ENCODE results near the gene INPP5J.
"Not testable (repeated sequence)": the region's sequence is repeated elsewhere in the genome, so short reads cannot be mapped to it uniquely, and the experiment has no call there.

INPP5J gene

GRCh38 chr22:31090217-31091085, 32.3 kb upstream of the INPP5J start:
- Histone ChIP-seq H3K9ac (ENCODE audit: low read length) (no peak overlapping the region), H3K9me3 (ENCODE audit: control insufficient read depth, low read length) (no peaks in the 10 kb centered on the region), H3K4me3 (ENCODE audit: low read length) (no peak overlapping the region), H3K4me1 (ENCODE audit: control insufficient read depth, insufficient read depth, low read length) (peaks cover 18% of the 10 kb centered on the region), H3K27me3 (ENCODE audit: control insufficient read depth, insufficient read depth, low read length) (no peaks in the 10 kb centered on the region), H3K36me3 (ENCODE audit: control insufficient read depth, insufficient read depth, low read length) (peaks cover 13% of the 10 kb centered on the region)

GRCh38 chr22:31091106-31091975, 31.4 kb upstream of the INPP5J start:
- Histone ChIP-seq H3K4me3 (ENCODE audit: low read length) (no peak overlapping the region), H3K4me1 (ENCODE audit: control insufficient read depth, insufficient read depth, low read length) (peaks cover 9% of the 10 kb centered on the region), H3K9ac (ENCODE audit: low read length) (no peak overlapping the region), H3K36me3 (ENCODE audit: control insufficient read depth, insufficient read depth, low read length) (peaks cover 13% of the 10 kb centered on the region), H3K27me3 (ENCODE audit: control insufficient read depth, insufficient read depth, low read length) (no peaks in the 10 kb centered on the region), H3K9me3 (ENCODE audit: control insufficient read depth, low read length) (no peaks in the 10 kb centered on the region)

- H3K4me1 ChIP-seq (ENCODE audit: control insufficient read depth, insufficient read depth, low read length): peaks cover under 1% of the 10 kb centered on the region
- no peaks in the 10 kb centered on the region for H3K9me3 ChIP-seq (ENCODE audit: control insufficient read depth, low read length)
- no peaks in the 10 kb centered on the region for H3K27me3 ChIP-seq (ENCODE audit: control insufficient read depth, insufficient read depth, low read length)
- no peak overlapping the region for H3K4me3 ChIP-seq (ENCODE audit: low read length)
- peaks cover 13% of the 10 kb centered on the region for H3K36me3 ChIP-seq (ENCODE audit: control insufficient read depth, insufficient read depth, low read length)
- H3K9ac ChIP-seq (ENCODE audit: low read length): no peak overlapping the region
These were observed 30.6 kb upstream of the INPP5J start for GRCh38 chr22:31092161-31092560.

GRCh38 chr22:31093086-31093850, 29.5 kb upstream of the INPP5J start:
- Histone ChIP-seq H3K9ac (ENCODE audit: low read length) (no peak overlapping the region), H3K36me3 (ENCODE audit: control insufficient read depth, insufficient read depth, low read length) (peaks cover 12% of the 10 kb centered on the region), H3K4me3 (ENCODE audit: low read length) (no peak overlapping the region), H3K27me3 (ENCODE audit: control insufficient read depth, insufficient read depth, low read length) (no peaks in the 10 kb centered on the region), H3K4me1 (ENCODE audit: control insufficient read depth, insufficient read depth, low read length) (peaks cover 5% of the 10 kb centered on the region), H3K9me3 (ENCODE audit: control insufficient read depth, low read length) (no peaks in the 10 kb centered on the region)

GRCh38 chr22:31094021-31094551, 28.7 kb upstream of the INPP5J start:
- H3K4me1 ChIP-seq (ENCODE audit: control insufficient read depth, insufficient read depth, low read length): peaks cover 8% of the 10 kb centered on the region
- H3K4me3 ChIP-seq (ENCODE audit: low read length): no peak overlapping the region
- no peak overlapping the region for H3K9ac ChIP-seq (ENCODE audit: low read length)
- H3K9me3 ChIP-seq (ENCODE audit: control insufficient read depth, low read length): no peaks in the 10 kb centered on the region
- H3K27me3 ChIP-seq (ENCODE audit: control insufficient read depth, insufficient read depth, low read length): no peaks in the 10 kb centered on the region
- peaks cover 9% of the 10 kb centered on the region for H3K36me3 ChIP-seq (ENCODE audit: control insufficient read depth, insufficient read depth, low read length)

- no peak overlapping the region for H3K4me3 ChIP-seq (ENCODE audit: low read length)
- H3K4me1 ChIP-seq (ENCODE audit: control insufficient read depth, insufficient read depth, low read length): peaks cover 8% of the 10 kb centered on the region
- H3K9ac ChIP-seq (ENCODE audit: low read length): no peak overlapping the region
- no peaks in the 10 kb centered on the region for H3K27me3 ChIP-seq (ENCODE audit: control insufficient read depth, insufficient read depth, low read length)
- H3K36me3 ChIP-seq (ENCODE audit: control insufficient read depth, insufficient read depth, low read length): peaks cover 9% of the 10 kb centered on the region
- no peaks in the 10 kb centered on the region for H3K9me3 ChIP-seq (ENCODE audit: control insufficient read depth, low read length)
These were observed 28.0 kb upstream of the INPP5J start for GRCh38 chr22:31094741-31095140.

- no peaks in the 10 kb centered on the region for H3K27me3 ChIP-seq (ENCODE audit: control insufficient read depth, insufficient read depth, low read length)
- no peak overlapping the region for H3K9ac ChIP-seq (ENCODE audit: low read length)
- H3K4me3 ChIP-seq (ENCODE audit: low read length): no peak overlapping the region
- H3K4me1 ChIP-seq (ENCODE audit: control insufficient read depth, insufficient read depth, low read length): peaks cover 8% of the 10 kb centered on the region
- H3K9me3 ChIP-seq (ENCODE audit: control insufficient read depth, low read length): no peaks in the 10 kb centered on the region
- H3K36me3 ChIP-seq (ENCODE audit: control insufficient read depth, insufficient read depth, low read length): peaks cover 9% of the 10 kb centered on the region
These were observed 27.0 kb upstream of the INPP5J start for GRCh38 chr22:31095637-31096249.

- H3K4me1 ChIP-seq (ENCODE audit: control insufficient read depth, insufficient read depth, low read length): peaks cover 8% of the 10 kb centered on the region
- H3K27me3 ChIP-seq (ENCODE audit: control insufficient read depth, insufficient read depth, low read length): no peaks in the 10 kb centered on the region
- H3K36me3 ChIP-seq (ENCODE audit: control insufficient read depth, insufficient read depth, low read length): peaks cover 6% of the 10 kb centered on the region
- no peaks in the 10 kb centered on the region for H3K9me3 ChIP-seq (ENCODE audit: control insufficient read depth, low read length)
- no peak overlapping the region for H3K9ac ChIP-seq (ENCODE audit: low read length)
- no peak overlapping the region for H3K4me3 ChIP-seq (ENCODE audit: low read length)
These were observed 26.0 kb upstream of the INPP5J start for GRCh38 chr22:31096657-31097279.

GRCh38 chr22:31097539-31097938, 25.2 kb upstream of the INPP5J start:
- H3K4me3 ChIP-seq (ENCODE audit: low read length); H3K27me3 ChIP-seq (ENCODE audit: control insufficient read depth, insufficient read depth, low read length); H3K9me3 ChIP-seq (ENCODE audit: control insufficient read depth, low read length); H3K4me1 ChIP-seq (ENCODE audit: control insufficient read depth, insufficient read depth, low read length); H3K36me3 ChIP-seq (ENCODE audit: control insufficient read depth, insufficient read depth, low read length); H3K9ac ChIP-seq (ENCODE audit: low read length): not testable (repeated sequence)

- Histone ChIP-seq H3K27me3 (ENCODE audit: control insufficient read depth, insufficient read depth, low read length) (no peaks in the 10 kb centered on the region), H3K9me3 (ENCODE audit: control insufficient read depth, low read length) (no peaks in the 10 kb centered on the region), H3K36me3 (ENCODE audit: control insufficient read depth, insufficient read depth, low read length) (peaks cover 4% of the 10 kb centered on the region), H3K4me3 (ENCODE audit: low read length) (no peak overlapping the region), H3K4me1 (ENCODE audit: control insufficient read depth, insufficient read depth, low read length) (peaks cover 8% of the 10 kb centered on the region), H3K9ac (ENCODE audit: low read length) (no peak overlapping the region)
These were observed 24.7 kb upstream of the INPP5J start for GRCh38 chr22:31097941-31098631.
